Measurements from ENCODE around the gene CACNA1C. TPM values are rescaled to one million over a fixed set of nuclear protein-coding genes. Genes with fewer than 3 reads are reported as not detected.

Gene CACNA1C
- total RNA-seq, 2 experiments from 2014 or later: 0.05 to 0.08 TPM

DNA sequence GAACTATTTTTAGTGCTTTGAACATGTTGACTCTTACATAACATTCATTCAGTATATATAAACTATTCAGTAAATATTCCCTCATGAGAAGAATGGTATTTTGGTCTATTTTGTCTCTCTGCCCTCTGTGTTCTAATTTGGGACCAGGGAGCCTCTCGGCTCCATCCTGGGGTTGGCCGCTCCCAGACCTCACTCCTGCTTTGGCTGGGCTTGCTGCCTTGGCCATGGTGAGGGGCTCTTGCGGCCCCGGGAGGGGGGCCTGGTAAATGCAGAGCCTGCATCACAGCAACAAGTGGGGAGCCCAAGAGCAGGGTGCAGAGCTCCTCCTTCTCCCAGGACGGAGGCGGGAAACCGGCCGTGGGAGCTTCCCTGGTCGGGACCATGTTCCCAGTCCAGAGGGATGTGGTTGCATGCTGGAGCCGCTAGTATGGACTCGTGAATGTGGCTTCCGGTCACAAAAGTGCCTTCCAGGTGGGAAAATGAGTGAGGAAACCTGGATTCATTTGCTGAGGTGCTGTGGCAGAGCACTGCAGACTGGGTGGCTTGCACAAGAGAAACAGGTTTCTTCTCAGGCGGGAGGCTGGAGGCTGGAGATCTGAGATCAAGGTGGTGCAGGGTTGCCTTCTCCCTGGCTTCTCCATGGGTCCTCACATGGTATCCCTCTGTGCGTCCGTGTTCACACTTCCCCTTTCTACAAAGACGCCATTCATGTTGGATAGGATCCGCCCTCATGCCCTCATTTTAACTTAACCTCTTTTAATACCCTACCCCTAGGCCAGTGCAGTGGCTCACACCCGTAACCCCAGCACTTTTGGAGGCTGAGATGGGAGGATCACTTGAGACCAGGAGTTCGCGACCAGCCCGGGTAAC lies 250.2 kb downstream of the CACNA1C start:
- Mint-ChIP-seq H3K27ac (no peak overlapping the region), H3K27me3 (no peaks in the 10 kb centered on the region), H3K4me3 (no peak overlapping the region), H3K9me3 (no peaks in the 10 kb centered on the region), H3K4me1 (ENCODE audit: low read depth) (peaks cover 10% of the 10 kb centered on the region), H3K36me3 (ENCODE audit: low read depth) (no peaks in the 10 kb centered on the region)
- no peaks in the 10 kb centered on the region for H3K27me3 ChIP-seq (ENCODE audit: control insufficient read depth in 1 of 2, insufficient read depth in 2 of 2, low read length in 2 of 2)
- DNase-seq (no peak), ATAC-seq (ENCODE audit: poor library complexity) (no peak)
- intact Hi-C loops (cut with DNase I, micrococcal nuclease): no loop called here
- no peak overlapping the region for H3K27ac ChIP-seq (ENCODE audit: low read depth in 1 of 2, low read length in 2 of 2)
- TF ChIP-seq, protein P1, sequence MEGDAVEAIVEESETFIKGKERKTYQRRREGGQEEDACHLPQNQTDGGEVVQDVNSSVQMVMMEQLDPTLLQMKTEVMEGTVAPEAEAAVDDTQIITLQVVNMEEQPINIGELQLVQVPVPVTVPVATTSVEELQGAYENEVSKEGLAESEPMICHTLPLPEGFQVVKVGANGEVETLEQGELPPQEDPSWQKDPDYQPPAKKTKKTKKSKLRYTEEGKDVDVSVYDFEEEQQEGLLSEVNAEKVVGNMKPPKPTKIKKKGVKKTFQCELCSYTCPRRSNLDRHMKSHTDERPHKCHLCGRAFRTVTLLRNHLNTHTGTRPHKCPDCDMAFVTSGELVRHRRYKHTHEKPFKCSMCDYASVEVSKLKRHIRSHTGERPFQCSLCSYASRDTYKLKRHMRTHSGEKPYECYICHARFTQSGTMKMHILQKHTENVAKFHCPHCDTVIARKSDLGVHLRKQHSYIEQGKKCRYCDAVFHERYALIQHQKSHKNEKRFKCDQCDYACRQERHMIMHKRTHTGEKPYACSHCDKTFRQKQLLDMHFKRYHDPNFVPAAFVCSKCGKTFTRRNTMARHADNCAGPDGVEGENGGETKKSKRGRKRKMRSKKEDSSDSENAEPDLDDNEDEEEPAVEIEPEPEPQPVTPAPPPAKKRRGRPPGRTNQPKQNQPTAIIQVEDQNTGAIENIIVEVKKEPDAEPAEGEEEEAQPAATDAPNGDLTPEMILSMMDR (IDR thresholded peaks at IDR 0.05): no peak
- peaks cover 4% of the 10 kb centered on the region for H3K4me1 ChIP-seq (ENCODE audit: insufficient read depth, low read length)
- ChIA-PET CTCF (no interaction called here), POLR2A (no interaction called here)
- H3K36me3 ChIP-seq (ENCODE audit: insufficient read depth, low read length): no peaks in the 10 kb centered on the region
- H3K4me3 ChIP-seq (ENCODE audit: low read length): no peak overlapping the region
- H3K9me3 ChIP-seq (ENCODE audit: control insufficient read depth in 1 of 2, insufficient read depth in 1 of 2, low read length in 2 of 2): no peaks in the 10 kb centered on the region

DNA sequence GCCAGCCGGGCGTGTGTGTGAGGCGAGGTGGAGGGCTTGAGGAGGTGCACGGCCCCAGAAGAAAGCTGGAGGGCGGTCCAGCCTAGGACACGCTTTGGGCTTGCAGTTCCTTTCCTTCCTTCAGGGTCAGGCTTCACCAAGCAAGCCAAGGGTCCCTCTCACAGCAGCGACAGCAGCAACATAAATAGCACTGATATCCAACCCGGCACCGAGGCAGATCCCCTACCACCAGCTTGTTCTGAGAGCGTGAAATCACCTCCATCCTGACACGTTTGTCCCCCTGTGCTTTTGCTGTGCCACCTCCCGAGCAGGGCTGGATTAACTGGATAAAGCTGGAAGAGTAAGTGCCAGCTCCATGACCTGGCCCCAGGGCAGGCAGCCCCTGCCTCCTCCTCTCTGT lies 251.4 kb downstream of the CACNA1C start:
- no peak for ATAC-seq (ENCODE audit: poor library complexity)
- no peak overlapping the region for H3K27ac Mint-ChIP-seq
- no peaks in the 10 kb centered on the region for H3K36me3 Mint-ChIP-seq (ENCODE audit: low read depth)
- Histone ChIP-seq H3K27ac (ENCODE audit: low read depth in 1 of 2, low read length in 2 of 2) (no peak overlapping the region), H3K4me1 (ENCODE audit: insufficient read depth, low read length) (peaks cover 2% of the 10 kb centered on the region), H3K9me3 (ENCODE audit: control insufficient read depth in 1 of 2, insufficient read depth in 1 of 2, low read length in 2 of 2) (no peaks in the 10 kb centered on the region), H3K36me3 (ENCODE audit: insufficient read depth, low read length) (no peaks in the 10 kb centered on the region), H3K27me3 (ENCODE audit: control insufficient read depth in 1 of 2, insufficient read depth in 2 of 2, low read length in 2 of 2) (no peaks in the 10 kb centered on the region), H3K4me3 (ENCODE audit: low read length) (no peak overlapping the region)
- H3K4me3 Mint-ChIP-seq: no peak overlapping the region
- ChIA-PET CTCF (no interaction called here), POLR2A (no interaction called here)
- H3K4me1 Mint-ChIP-seq (ENCODE audit: low read depth): peaks cover 3% of the 10 kb centered on the region
- TF ChIP-seq, protein P1 (IDR thresholded peaks at IDR 0.05): no peak
- DNase-seq: no peak
- H3K9me3 Mint-ChIP-seq: no peaks in the 10 kb centered on the region
- no peaks in the 10 kb centered on the region for H3K27me3 Mint-ChIP-seq
- intact Hi-C loops (cut with DNase I, micrococcal nuclease): no loop called here

DNA sequence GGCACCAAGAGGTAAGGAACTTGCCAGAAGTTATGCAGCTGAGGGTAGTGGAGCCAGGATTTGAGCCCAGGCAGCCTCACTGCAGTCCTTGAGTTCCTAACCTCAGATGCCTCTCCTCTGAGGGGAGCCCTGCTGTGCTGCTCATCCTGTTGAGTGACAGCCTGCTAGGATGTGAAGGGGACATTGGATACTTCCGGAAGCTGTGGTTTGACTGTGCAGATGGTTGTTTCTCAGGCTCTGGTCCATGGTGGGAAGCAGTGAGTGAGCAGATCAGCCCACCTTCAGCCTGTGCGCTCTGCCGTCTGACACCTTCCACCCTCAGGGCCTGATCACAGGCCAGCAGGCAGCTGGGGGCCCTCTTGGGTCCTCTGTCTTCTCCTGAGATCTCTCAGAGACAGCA lies 253.2 kb downstream of the CACNA1C start:
- ATAC-seq (ENCODE audit: poor library complexity) (no peak), DNase-seq (no peak)
- ChIA-PET POLR2A (no interaction called here), CTCF (no interaction called here)
- TF ChIP-seq, protein P1 (IDR thresholded peaks at IDR 0.05): no peak
- no peaks in the 10 kb centered on the region for H3K27me3 Mint-ChIP-seq
- H3K27ac ChIP-seq (ENCODE audit: low read depth in 1 of 2, low read length in 2 of 2): no peak overlapping the region
- H3K4me3 Mint-ChIP-seq: no peak overlapping the region
- intact Hi-C loops (cut with DNase I, micrococcal nuclease): no loop called here
- H3K9me3 ChIP-seq (ENCODE audit: control insufficient read depth in 1 of 2, insufficient read depth in 1 of 2, low read length in 2 of 2): no peaks in the 10 kb centered on the region
- H3K36me3 Mint-ChIP-seq (ENCODE audit: low read depth): no peaks in the 10 kb centered on the region
- no peaks in the 10 kb centered on the region for H3K4me1 Mint-ChIP-seq (ENCODE audit: low read depth)
- H3K36me3 ChIP-seq (ENCODE audit: insufficient read depth, low read length): no peaks in the 10 kb centered on the region
- H3K27ac Mint-ChIP-seq: no peak overlapping the region
- H3K4me3 ChIP-seq (ENCODE audit: low read length): no peak overlapping the region
- H3K9me3 Mint-ChIP-seq: no peaks in the 10 kb centered on the region
- H3K27me3 ChIP-seq (ENCODE audit: control insufficient read depth in 1 of 2, insufficient read depth in 2 of 2, low read length in 2 of 2): no peaks in the 10 kb centered on the region
- no peaks in the 10 kb centered on the region for H3K4me1 ChIP-seq (ENCODE audit: insufficient read depth, low read length)

Measured in CD4-positive, alpha-beta T cell (primary cell).